Measurements from ENCODE around the gene FLT4.
"Not testable (repeated sequence)": the region's sequence is repeated elsewhere in the genome, so short reads cannot be mapped to it uniquely, and the experiment has no call there.

Gene FLT4

GRCh38 chr5:180669661-180670060, 20.3 kb upstream of the FLT4 start:
- no peak overlapping the region for H3K4me3 ChIP-seq (ENCODE audit: low read length)
- H3K9me3 ChIP-seq (ENCODE audit: insufficient read depth, low read depth, low read length) = no peaks in the 10 kb centered on the region
- 74% methylated on average over 5 of the region's 5 CpGs for WGBS
- H3K27ac ChIP-seq (ENCODE audit: low read depth, low read length) = no peak overlapping the region
- H3K27me3 ChIP-seq (ENCODE audit: insufficient read depth, low read length) = peaks cover 22% of the 10 kb centered on the region
- H3K4me1 ChIP-seq (ENCODE audit: insufficient read depth, low read length) = no peaks in the 10 kb centered on the region
- H3K9ac ChIP-seq (ENCODE audit: low read depth, low read length) = no peak overlapping the region
- H3K36me3 ChIP-seq (ENCODE audit: insufficient read depth, low read length) = no peaks in the 10 kb centered on the region

GRCh38 chr5:180668835-180669596, 19.6 kb upstream of the FLT4 start:
- Histone ChIP-seq H3K4me3 (ENCODE audit: low read length) (no peak overlapping the region), H3K27ac (ENCODE audit: low read depth, low read length) (no peak overlapping the region), H3K9me3 (ENCODE audit: insufficient read depth, low read depth, low read length) (no peaks in the 10 kb centered on the region), H3K9ac (ENCODE audit: low read depth, low read length) (no peak overlapping the region), H3K4me1 (ENCODE audit: insufficient read depth, low read length) (no peaks in the 10 kb centered on the region), H3K36me3 (ENCODE audit: insufficient read depth, low read length) (no peaks in the 10 kb centered on the region), H3K27me3 (ENCODE audit: insufficient read depth, low read length) (peaks cover 15% of the 10 kb centered on the region)
- WGBS = 89% methylated on average over 17 of the region's 17 CpGs

GRCh38 chr5:180666812-180667211, 17.4 kb upstream of the FLT4 start:
- H3K9me3 ChIP-seq (ENCODE audit: insufficient read depth, low read depth, low read length) = no peaks in the 10 kb centered on the region
- H3K9ac ChIP-seq (ENCODE audit: low read depth, low read length) = no peak overlapping the region
- WGBS = 93% methylated on average over 10 of the region's 10 CpGs
- H3K36me3 ChIP-seq (ENCODE audit: insufficient read depth, low read length) = no peaks in the 10 kb centered on the region
- no peaks in the 10 kb centered on the region for H3K27me3 ChIP-seq (ENCODE audit: insufficient read depth, low read length)
- H3K4me1 ChIP-seq (ENCODE audit: insufficient read depth, low read length) = no peaks in the 10 kb centered on the region
- H3K27ac ChIP-seq (ENCODE audit: low read depth, low read length) = no peak overlapping the region
- H3K4me3 ChIP-seq (ENCODE audit: low read length) = no peak overlapping the region

GRCh38 chr5:180665682-180666404, 16.4 kb upstream of the FLT4 start:
- Histone ChIP-seq H3K27ac (ENCODE audit: low read depth, low read length) (no peak overlapping the region), H3K4me1 (ENCODE audit: insufficient read depth, low read length) (no peaks in the 10 kb centered on the region), H3K9ac (ENCODE audit: low read depth, low read length) (no peak overlapping the region), H3K9me3 (ENCODE audit: insufficient read depth, low read depth, low read length) (no peaks in the 10 kb centered on the region), H3K36me3 (ENCODE audit: insufficient read depth, low read length) (no peaks in the 10 kb centered on the region), H3K4me3 (ENCODE audit: low read length) (no peak overlapping the region), H3K27me3 (ENCODE audit: insufficient read depth, low read length) (no peaks in the 10 kb centered on the region; the same call in 1 of the 2 replicates)
- WGBS = 90% methylated on average over 22 of the region's 22 CpGs

- H3K27ac ChIP-seq (ENCODE audit: low read depth, low read length) = no peak overlapping the region
- no peaks in the 10 kb centered on the region for H3K4me1 ChIP-seq (ENCODE audit: insufficient read depth, low read length)
- peak overlapping the region; percentile 35 for H3K4me3 ChIP-seq (ENCODE audit: low read length)
- H3K27me3 ChIP-seq (ENCODE audit: insufficient read depth, low read length) = peaks cover 8% of the 10 kb centered on the region
- 66% methylated on average over 41 of the region's 54 CpGs for WGBS
- no peaks in the 10 kb centered on the region for H3K36me3 ChIP-seq (ENCODE audit: insufficient read depth, low read length)
- no peaks in the 10 kb centered on the region for H3K9me3 ChIP-seq (ENCODE audit: insufficient read depth, low read depth, low read length)
- no peak overlapping the region for H3K9ac ChIP-seq (ENCODE audit: low read depth, low read length)
Measured at GRCh38 chr5:180658774-180659564, 9.6 kb upstream of the FLT4 start.

- not testable (repeated sequence) for H3K4me1 ChIP-seq (ENCODE audit: insufficient read depth, low read length); H3K4me3 ChIP-seq (ENCODE audit: low read length); H3K9me3 ChIP-seq (ENCODE audit: insufficient read depth, low read depth, low read length); H3K9ac ChIP-seq (ENCODE audit: low read depth, low read length); H3K36me3 ChIP-seq (ENCODE audit: insufficient read depth, low read length); H3K27ac ChIP-seq (ENCODE audit: low read depth, low read length)
- 95% methylated on average over 16 of the region's 16 CpGs for WGBS
- H3K27me3 ChIP-seq (ENCODE audit: insufficient read depth, low read length) = peaks cover 36% of the 10 kb centered on the region
Measured at GRCh38 chr5:180655243-180655642, 5.8 kb upstream of the FLT4 start.

- peaks cover 52% of the 10 kb centered on the region for H3K27me3 ChIP-seq (ENCODE audit: insufficient read depth, low read length)
Measured at GRCh38 chr5:180652771-180653170, 3.4 kb upstream of the FLT4 start.

GRCh38 chr5:180652346-180652745, 2.9 kb upstream of the FLT4 start:
- H3K27me3 ChIP-seq (ENCODE audit: insufficient read depth, low read length) = peaks cover 56% of the 10 kb centered on the region
- H3K9ac ChIP-seq (ENCODE audit: low read depth, low read length) = no peak overlapping the region
- no peaks in the 10 kb centered on the region for H3K36me3 ChIP-seq (ENCODE audit: insufficient read depth, low read length)
- no peaks in the 10 kb centered on the region for H3K9me3 ChIP-seq (ENCODE audit: insufficient read depth, low read depth, low read length)
- H3K27ac ChIP-seq (ENCODE audit: low read depth, low read length) = no peak overlapping the region
- no peaks in the 10 kb centered on the region for H3K4me1 ChIP-seq (ENCODE audit: insufficient read depth, low read length)
- no peak overlapping the region for H3K4me3 ChIP-seq (ENCODE audit: low read length)
- 92% methylated on average over 10 of the region's 11 CpGs for WGBS

More at GRCh38 chr5:180652771-180653170, 3.4 kb upstream of the FLT4 start:
- no peaks in the 10 kb centered on the region for H3K4me1 ChIP-seq (ENCODE audit: insufficient read depth, low read length)
- no peak overlapping the region for H3K27ac ChIP-seq (ENCODE audit: low read depth, low read length)
- 54% methylated on average over 5 of the region's 5 CpGs for WGBS
- no peak overlapping the region for H3K4me3 ChIP-seq (ENCODE audit: low read length)
- H3K9ac ChIP-seq (ENCODE audit: low read depth, low read length) = no peak overlapping the region
- no peaks in the 10 kb centered on the region for H3K9me3 ChIP-seq (ENCODE audit: insufficient read depth, low read depth, low read length)
- H3K36me3 ChIP-seq (ENCODE audit: insufficient read depth, low read length) = no peaks in the 10 kb centered on the region

GRCh38 chr5:180648658-180649296, 623 bp downstream of the FLT4 start:
- H3K9ac ChIP-seq (ENCODE audit: low read depth, low read length) = peak overlapping the region; percentile 20; the same call in 1 of the 2 replicates
- no peaks in the 10 kb centered on the region for H3K36me3 ChIP-seq (ENCODE audit: insufficient read depth, low read length)
- H3K4me3 ChIP-seq (ENCODE audit: low read length) = peak overlapping the region; percentile 59
- no peak overlapping the region for H3K27ac ChIP-seq (ENCODE audit: low read depth, low read length)
- peaks cover 68% of the 10 kb centered on the region for H3K27me3 ChIP-seq (ENCODE audit: insufficient read depth, low read length)
- WGBS = 2% methylated on average over 80 of the region's 80 CpGs
- no peaks in the 10 kb centered on the region for H3K9me3 ChIP-seq (ENCODE audit: insufficient read depth, low read depth, low read length)
- no peaks in the 10 kb centered on the region for H3K4me1 ChIP-seq (ENCODE audit: insufficient read depth, low read length)

GRCh38 chr5:180647941-180648500, 1.4 kb downstream of the FLT4 start:
- Histone ChIP-seq H3K4me1 (ENCODE audit: insufficient read depth, low read length) (no peaks in the 10 kb centered on the region), H3K27ac (ENCODE audit: low read depth, low read length) (no peak overlapping the region), H3K4me3 (ENCODE audit: low read length) (no peak overlapping the region), H3K27me3 (ENCODE audit: insufficient read depth, low read length) (peaks cover 67% of the 10 kb centered on the region), H3K9me3 (ENCODE audit: insufficient read depth, low read depth, low read length) (no peaks in the 10 kb centered on the region), H3K36me3 (ENCODE audit: insufficient read depth, low read length) (no peaks in the 10 kb centered on the region), H3K9ac (ENCODE audit: low read depth, low read length) (no peak overlapping the region)
- 84% methylated on average over 8 of the region's 8 CpGs for WGBS
